ENCODE data around the gene SCEL. TPM values are rescaled to one million over a fixed set of nuclear protein-coding genes. Genes with fewer than 3 reads are reported as not detected.

The SCEL gene
- total RNA-seq, 1 donor from 2014 or later: not detected

DNA sequence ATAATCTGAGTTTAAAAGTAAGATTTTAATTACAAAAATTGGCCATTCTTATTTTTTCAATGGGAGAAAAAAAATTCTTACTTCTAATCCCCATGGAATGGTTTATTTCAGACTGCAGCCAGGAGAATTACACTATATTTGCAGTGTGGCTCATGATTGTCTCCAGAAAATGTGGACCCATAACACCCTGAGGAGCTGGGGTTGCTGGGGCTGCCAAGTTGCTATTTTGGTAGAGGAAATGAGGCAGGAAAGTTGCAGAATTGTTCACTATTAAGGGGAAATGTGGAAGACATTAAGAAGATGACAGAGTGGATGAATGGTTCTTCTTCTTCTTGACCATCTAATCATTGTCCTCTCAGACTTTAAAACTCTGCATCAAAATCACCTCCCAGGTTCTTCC lies 4.6 kb upstream of the SCEL start:
- DNase-seq (ENCODE audit: low spot score): no peak
- H3K27ac Mint-ChIP-seq: no peak overlapping the region
- H3K27ac ChIP-seq: no peak overlapping the region
- no peak overlapping the region for H2AFZ ChIP-seq (replicated peaks)
- no peaks in the 10 kb centered on the region for H3K4me1 ChIP-seq
- H3K36me3 Mint-ChIP-seq: no peaks in the 10 kb centered on the region
- no peak overlapping the region for H3K4me2 ChIP-seq
- no peaks in the 10 kb centered on the region for H3K27me3 ChIP-seq
- H3K9me3 Mint-ChIP-seq: no peaks in the 10 kb centered on the region
- no peaks in the 10 kb centered on the region for H3F3A ChIP-seq (ENCODE audit: low read depth)
- no peaks in the 10 kb centered on the region for H3K9me3 ChIP-seq (ENCODE audit: low read depth)
- H4K20me1 ChIP-seq (ENCODE audit: low read depth): no peaks in the 10 kb centered on the region
- H3K79me2 ChIP-seq (ENCODE audit: low read depth): no peaks in the 10 kb centered on the region
- H3K4me1 Mint-ChIP-seq: no peaks in the 10 kb centered on the region
- H3K27me3 Mint-ChIP-seq (ENCODE audit: insufficient read depth, low read depth): peaks cover 4% of the 10 kb centered on the region
- TF ChIP-seq EZH2phosphoT487 (IDR thresholded peaks at IDR 0.05): no peak
- TF ChIP-seq, protein P1, sequence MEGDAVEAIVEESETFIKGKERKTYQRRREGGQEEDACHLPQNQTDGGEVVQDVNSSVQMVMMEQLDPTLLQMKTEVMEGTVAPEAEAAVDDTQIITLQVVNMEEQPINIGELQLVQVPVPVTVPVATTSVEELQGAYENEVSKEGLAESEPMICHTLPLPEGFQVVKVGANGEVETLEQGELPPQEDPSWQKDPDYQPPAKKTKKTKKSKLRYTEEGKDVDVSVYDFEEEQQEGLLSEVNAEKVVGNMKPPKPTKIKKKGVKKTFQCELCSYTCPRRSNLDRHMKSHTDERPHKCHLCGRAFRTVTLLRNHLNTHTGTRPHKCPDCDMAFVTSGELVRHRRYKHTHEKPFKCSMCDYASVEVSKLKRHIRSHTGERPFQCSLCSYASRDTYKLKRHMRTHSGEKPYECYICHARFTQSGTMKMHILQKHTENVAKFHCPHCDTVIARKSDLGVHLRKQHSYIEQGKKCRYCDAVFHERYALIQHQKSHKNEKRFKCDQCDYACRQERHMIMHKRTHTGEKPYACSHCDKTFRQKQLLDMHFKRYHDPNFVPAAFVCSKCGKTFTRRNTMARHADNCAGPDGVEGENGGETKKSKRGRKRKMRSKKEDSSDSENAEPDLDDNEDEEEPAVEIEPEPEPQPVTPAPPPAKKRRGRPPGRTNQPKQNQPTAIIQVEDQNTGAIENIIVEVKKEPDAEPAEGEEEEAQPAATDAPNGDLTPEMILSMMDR (IDR thresholded peaks at IDR 0.05): no peak
- no peak for TF ChIP-seq EZH2 (IDR thresholded peaks at IDR 0.05)
- H3K9ac ChIP-seq: no peak overlapping the region
- no peak overlapping the region for H3K4me3 ChIP-seq
- no peaks in the 10 kb centered on the region for H3K36me3 ChIP-seq
- no peak overlapping the region for H3K4me3 Mint-ChIP-seq

DNA sequence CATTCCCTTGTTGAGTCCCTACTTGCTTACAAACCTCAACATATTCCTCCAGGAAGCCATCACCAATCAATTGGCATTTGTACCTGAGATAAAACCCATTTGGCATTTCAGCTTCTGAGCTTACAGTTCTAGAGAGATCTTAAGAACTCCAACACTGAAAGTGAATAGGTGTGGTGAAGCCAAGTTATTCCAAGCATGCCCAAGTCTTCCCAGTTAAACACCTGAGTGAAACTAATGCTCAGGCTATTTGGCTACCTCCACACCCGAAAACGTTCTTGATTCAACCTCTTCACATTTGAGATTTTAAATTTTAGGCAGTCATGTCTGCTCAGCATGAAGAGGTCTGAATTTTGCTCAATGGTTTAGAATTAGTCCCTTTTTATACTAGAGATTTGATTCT lies 2.5 kb upstream of the SCEL start:
- Histone ChIP-seq H3K9me3 (ENCODE audit: low read depth) (no peaks in the 10 kb centered on the region), H3K27ac (no peak overlapping the region), H3K79me2 (ENCODE audit: low read depth) (no peaks in the 10 kb centered on the region), H3F3A (ENCODE audit: low read depth) (no peaks in the 10 kb centered on the region), H3K9ac (no peak overlapping the region), H2AFZ (replicated peaks) (no peak overlapping the region), H4K20me1 (ENCODE audit: low read depth) (no peaks in the 10 kb centered on the region), H3K4me1 (no peaks in the 10 kb centered on the region), H3K36me3 (no peaks in the 10 kb centered on the region), H3K4me3 (no peak overlapping the region), H3K27me3 (no peaks in the 10 kb centered on the region), H3K4me2 (no peak overlapping the region)
- no peaks in the 10 kb centered on the region for H3K4me1 Mint-ChIP-seq
- no peak for DNase-seq (ENCODE audit: low spot score)
- H3K4me3 Mint-ChIP-seq: no peak overlapping the region
- H3K27ac Mint-ChIP-seq: no peak overlapping the region
- no peaks in the 10 kb centered on the region for H3K36me3 Mint-ChIP-seq
- H3K9me3 Mint-ChIP-seq: no peaks in the 10 kb centered on the region
- TF ChIP-seq EZH2 (IDR thresholded peaks at IDR 0.05) (no peak), EZH2phosphoT487 (IDR thresholded peaks at IDR 0.05) (no peak)
- TF ChIP-seq, protein P1 (IDR thresholded peaks at IDR 0.05): no peak
- peaks cover 6% of the 10 kb centered on the region for H3K27me3 Mint-ChIP-seq (ENCODE audit: insufficient read depth, low read depth)

DNA sequence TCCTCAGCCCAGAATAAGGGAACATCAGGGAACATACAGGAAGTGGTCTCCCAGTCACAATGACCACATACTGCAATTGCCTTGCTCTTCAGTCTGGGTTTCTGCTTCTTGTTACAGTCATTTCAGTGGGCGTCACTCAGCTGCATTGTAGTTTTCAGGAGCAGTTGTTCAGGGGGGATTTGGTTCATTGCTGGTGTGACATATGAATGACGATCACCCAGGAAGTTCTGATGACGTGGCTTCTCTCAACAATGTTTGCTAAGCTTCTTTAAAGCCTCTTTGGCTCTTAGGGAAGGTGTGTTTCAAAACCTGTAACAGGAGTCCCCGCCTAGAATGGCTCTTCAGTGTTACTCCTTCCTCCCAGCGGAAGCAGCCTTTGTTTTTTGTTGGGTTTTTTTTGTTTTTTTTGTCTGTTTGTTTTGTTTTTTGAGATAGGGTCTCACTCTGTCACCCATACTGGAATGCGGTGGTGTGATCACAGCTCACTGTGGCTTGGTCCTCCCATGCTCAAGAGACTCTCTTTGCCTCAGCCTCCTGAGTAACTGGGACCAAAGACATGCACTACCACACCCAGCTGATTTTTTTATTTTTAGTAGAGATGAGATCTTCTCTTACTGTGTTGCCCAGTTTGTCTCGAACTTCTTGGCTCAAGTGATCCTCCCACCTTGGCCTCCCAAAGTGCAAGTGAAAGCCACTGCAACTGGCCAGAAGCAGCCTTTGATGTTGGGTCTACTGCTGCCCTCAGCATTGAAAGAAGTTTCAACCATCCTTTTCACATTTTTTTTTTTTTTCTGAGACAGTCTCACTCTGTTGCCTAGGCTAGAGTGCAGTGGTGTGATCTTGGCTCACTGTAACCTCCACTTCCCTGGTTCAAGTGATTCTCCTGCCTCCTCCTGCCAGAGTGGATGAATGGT lies 1.4 kb upstream of the SCEL start:
- H3K4me3 ChIP-seq: no peak overlapping the region
- H3K4me1 ChIP-seq: no peaks in the 10 kb centered on the region
- H3K4me2 ChIP-seq: no peak overlapping the region
- H3K9me3 Mint-ChIP-seq: no peaks in the 10 kb centered on the region
- TF ChIP-seq EZH2 (IDR thresholded peaks at IDR 0.05): no peak
- TF ChIP-seq, protein P1 (IDR thresholded peaks at IDR 0.05): no peak
- no peak for TF ChIP-seq EZH2phosphoT487 (IDR thresholded peaks at IDR 0.05)
- H3K4me3 Mint-ChIP-seq: no peak overlapping the region
- no peak overlapping the region for H2AFZ ChIP-seq (replicated peaks)
- H3K27me3 ChIP-seq: no peaks in the 10 kb centered on the region
- H3K27ac ChIP-seq: no peak overlapping the region
- H3K36me3 Mint-ChIP-seq: no peaks in the 10 kb centered on the region
- no peak overlapping the region for H3K9ac ChIP-seq
- H3K27ac Mint-ChIP-seq: no peak overlapping the region
- no peaks in the 10 kb centered on the region for H3K79me2 ChIP-seq (ENCODE audit: low read depth)
- no peak for DNase-seq (ENCODE audit: low spot score)
- H3K9me3 ChIP-seq (ENCODE audit: low read depth): no peaks in the 10 kb centered on the region
- H3K4me1 Mint-ChIP-seq: no peaks in the 10 kb centered on the region
- H3F3A ChIP-seq (ENCODE audit: low read depth): no peaks in the 10 kb centered on the region
- H3K36me3 ChIP-seq: no peaks in the 10 kb centered on the region
- no peaks in the 10 kb centered on the region for H4K20me1 ChIP-seq (ENCODE audit: low read depth)
- H3K27me3 Mint-ChIP-seq (ENCODE audit: insufficient read depth, low read depth): peaks cover 6% of the 10 kb centered on the region

Measured in neural progenitor cell (in vitro differentiated cells).